Measurements from ENCODE around the gene FABP2.
"Not testable (repeated sequence)": the region's sequence is repeated elsewhere in the genome, so short reads cannot be mapped to it uniquely, and the experiment has no call there.

Gene FABP2

GRCh38 chr4:119321921-119322687 is at the start of gene FABP2:
TSS of gene FABP2 (minus strand) at chr4:119322138. CDS start at chr4:119322102, 36 bp downstream.
- no peak within 1 kb of the TSS for H3K4me3 Mint-ChIP-seq
- no peaks in the 10 kb centered on the region for H3K27me3 Mint-ChIP-seq
- H3K4me1 Mint-ChIP-seq (ENCODE audit: low read depth) = no peaks in the 10 kb centered on the region
- no peak within 1 kb of the TSS for H3K27ac Mint-ChIP-seq
- no peaks in the 10 kb centered on the region for H3K9me3 Mint-ChIP-seq (ENCODE audit: low read depth)
- H3K36me3 Mint-ChIP-seq = no peaks in the 10 kb centered on the region

GRCh38 chr4:119370951-119371683 is 49.2 kb upstream of the FABP2 start:
- not testable (repeated sequence) for H3K36me3 Mint-ChIP-seq; H3K9me3 Mint-ChIP-seq (ENCODE audit: low read depth); H3K27me3 Mint-ChIP-seq
- H3K4me1 Mint-ChIP-seq (ENCODE audit: low read depth) = peaks cover 65% of the 10 kb centered on the region
- peak overlapping the region; percentile 36 for H3K27ac Mint-ChIP-seq
- peak overlapping the region; percentile 53 for H3K4me3 Mint-ChIP-seq

GRCh38 chr4:119370392-119370791 is 48.5 kb upstream of the FABP2 start:
- H3K27me3 Mint-ChIP-seq; H3K36me3 Mint-ChIP-seq; H3K9me3 Mint-ChIP-seq (ENCODE audit: low read depth): not testable (repeated sequence)
- peak overlapping the region; percentile 47 for H3K27ac Mint-ChIP-seq
- peak overlapping the region; percentile 11 for H3K4me3 Mint-ChIP-seq
- peaks cover 61% of the 10 kb centered on the region for H3K4me1 Mint-ChIP-seq (ENCODE audit: low read depth)

- H3K4me3 Mint-ChIP-seq; H3K36me3 Mint-ChIP-seq; H3K27me3 Mint-ChIP-seq; H3K9me3 Mint-ChIP-seq (ENCODE audit: low read depth); H3K27ac Mint-ChIP-seq: not testable (repeated sequence)
- peaks cover 33% of the 10 kb centered on the region for H3K4me1 Mint-ChIP-seq (ENCODE audit: low read depth)
Measured at GRCh38 chr4:119366802-119367201, 44.9 kb upstream of the FABP2 start.

- H3K9me3 Mint-ChIP-seq (ENCODE audit: low read depth); H3K36me3 Mint-ChIP-seq; H3K27me3 Mint-ChIP-seq; H3K4me3 Mint-ChIP-seq; H3K27ac Mint-ChIP-seq: not testable (repeated sequence)
- H3K4me1 Mint-ChIP-seq (ENCODE audit: low read depth) = peaks cover 11% of the 10 kb centered on the region
Measured at GRCh38 chr4:119364203-119364602, 42.3 kb upstream of the FABP2 start.

GRCh38 chr4:119363372-119363771 is 41.4 kb upstream of the FABP2 start:
- H3K36me3 Mint-ChIP-seq; H3K27me3 Mint-ChIP-seq; H3K9me3 Mint-ChIP-seq (ENCODE audit: low read depth); H3K27ac Mint-ChIP-seq; H3K4me3 Mint-ChIP-seq: not testable (repeated sequence)
- peaks cover 11% of the 10 kb centered on the region for H3K4me1 Mint-ChIP-seq (ENCODE audit: low read depth)

GRCh38 chr4:119362413-119362812 is 40.5 kb upstream of the FABP2 start:
- H3K9me3 Mint-ChIP-seq (ENCODE audit: low read depth); H3K27ac Mint-ChIP-seq; H3K4me3 Mint-ChIP-seq; H3K27me3 Mint-ChIP-seq; H3K4me1 Mint-ChIP-seq (ENCODE audit: low read depth); H3K36me3 Mint-ChIP-seq: not testable (repeated sequence)

- H3K4me1 Mint-ChIP-seq (ENCODE audit: low read depth); H3K36me3 Mint-ChIP-seq; H3K27ac Mint-ChIP-seq; H3K27me3 Mint-ChIP-seq; H3K9me3 Mint-ChIP-seq (ENCODE audit: low read depth); H3K4me3 Mint-ChIP-seq: not testable (repeated sequence)
Measured at GRCh38 chr4:119359873-119360272, 37.9 kb upstream of the FABP2 start.

GRCh38 chr4:119356796-119357195 is 34.9 kb upstream of the FABP2 start:
- not testable (repeated sequence) for H3K27ac Mint-ChIP-seq; H3K27me3 Mint-ChIP-seq; H3K4me3 Mint-ChIP-seq; H3K4me1 Mint-ChIP-seq (ENCODE audit: low read depth); H3K9me3 Mint-ChIP-seq (ENCODE audit: low read depth); H3K36me3 Mint-ChIP-seq

- not testable (repeated sequence) for H3K27me3 Mint-ChIP-seq; H3K4me1 Mint-ChIP-seq (ENCODE audit: low read depth); H3K27ac Mint-ChIP-seq; H3K9me3 Mint-ChIP-seq (ENCODE audit: low read depth); H3K4me3 Mint-ChIP-seq; H3K36me3 Mint-ChIP-seq
Measured at GRCh38 chr4:119356041-119356440, 34.1 kb upstream of the FABP2 start.

GRCh38 chr4:119353364-119353763 is 31.4 kb upstream of the FABP2 start:
- H3K27ac Mint-ChIP-seq; H3K4me1 Mint-ChIP-seq (ENCODE audit: low read depth); H3K9me3 Mint-ChIP-seq (ENCODE audit: low read depth); H3K36me3 Mint-ChIP-seq; H3K4me3 Mint-ChIP-seq; H3K27me3 Mint-ChIP-seq: not testable (repeated sequence)

GRCh38 chr4:119348169-119348568 is 26.2 kb upstream of the FABP2 start:
- not testable (repeated sequence) for H3K4me3 Mint-ChIP-seq; H3K4me1 Mint-ChIP-seq (ENCODE audit: low read depth); H3K27me3 Mint-ChIP-seq; H3K9me3 Mint-ChIP-seq (ENCODE audit: low read depth); H3K36me3 Mint-ChIP-seq; H3K27ac Mint-ChIP-seq

- not testable (repeated sequence) for H3K27ac Mint-ChIP-seq; H3K27me3 Mint-ChIP-seq; H3K4me1 Mint-ChIP-seq (ENCODE audit: low read depth); H3K36me3 Mint-ChIP-seq; H3K4me3 Mint-ChIP-seq; H3K9me3 Mint-ChIP-seq (ENCODE audit: low read depth)
Measured at GRCh38 chr4:119343293-119343692, 21.4 kb upstream of the FABP2 start.

GRCh38 chr4:119339895-119340294 is 18.0 kb upstream of the FABP2 start:
- not testable (repeated sequence) for H3K9me3 Mint-ChIP-seq (ENCODE audit: low read depth); H3K27me3 Mint-ChIP-seq; H3K36me3 Mint-ChIP-seq; H3K4me3 Mint-ChIP-seq; H3K27ac Mint-ChIP-seq; H3K4me1 Mint-ChIP-seq (ENCODE audit: low read depth)

GRCh38 chr4:119337010-119337409 is 15.1 kb upstream of the FABP2 start:
- peaks cover 2% of the 10 kb centered on the region for H3K4me1 Mint-ChIP-seq (ENCODE audit: low read depth)
- H3K36me3 Mint-ChIP-seq = no peaks in the 10 kb centered on the region
- H3K4me3 Mint-ChIP-seq = no peak overlapping the region
- no peaks in the 10 kb centered on the region for H3K27me3 Mint-ChIP-seq
- no peaks in the 10 kb centered on the region for H3K9me3 Mint-ChIP-seq (ENCODE audit: low read depth)
- H3K27ac Mint-ChIP-seq = no peak overlapping the region

- not testable (repeated sequence) for H3K27ac Mint-ChIP-seq; H3K27me3 Mint-ChIP-seq; H3K4me1 Mint-ChIP-seq (ENCODE audit: low read depth); H3K9me3 Mint-ChIP-seq (ENCODE audit: low read depth); H3K4me3 Mint-ChIP-seq; H3K36me3 Mint-ChIP-seq
Measured at GRCh38 chr4:119336332-119336979, 14.5 kb upstream of the FABP2 start.
